DOHH2 (cell line): ENCODE data around the gene GAS6.

Experiments
- H3F3A ChIP-seq: fragments of 200-600 bp; sonication (generic), shearing (Covaris generic); 2 replicates; pipeline ENCODE4 v1.6.0; 2016; ENCODE audit warnings: antibody characterized with exemption, mild to moderate bottlenecking; ENCODE audit not compliant: control insufficient read depth, insufficient read depth
- H3K27ac ChIP-seq: fragments of 200-600 bp; sonication (generic); 2 replicates; pipeline ENCODE4 v1.5.1; 2014; ENCODE audit warnings: low read depth, mild to moderate bottlenecking, low read length, moderate library complexity
- H3K27me3 ChIP-seq: fragments of 200-600 bp; sonication (generic); 2 replicates; pipeline ENCODE4 v1.6.1; 2014; ENCODE audit warnings: mild to moderate bottlenecking, low read length, mixed read lengths; ENCODE audit not compliant: control insufficient read depth
- H3K36me3 ChIP-seq: fragments of 200-600 bp; sonication (generic); 2 replicates; pipeline ENCODE4 v1.6.1; 2014; ENCODE audit warnings: mild to moderate bottlenecking, low read length, moderate library complexity, mixed read lengths; ENCODE audit not compliant: control insufficient read depth
- H3K4me1 ChIP-seq: fragments of 200-600 bp; sonication (generic); 2 replicates; pipeline ENCODE4 v1.6.1; 2014; ENCODE audit warnings: mild to moderate bottlenecking, low read length, mixed read lengths; ENCODE audit not compliant: control insufficient read depth
- H3K4me2 ChIP-seq: fragments of 200-600 bp; sonication (generic); 2 replicates; pipeline ENCODE4 v1.6.0; 2014; ENCODE audit warnings: mild to moderate bottlenecking, low read length, moderate library complexity
- H3K4me3 ChIP-seq: fragments of 200-600 bp; sonication (generic); 2 replicates; pipeline ENCODE4 v1.5.1; 2014; ENCODE audit warnings: mild to moderate bottlenecking, low read length, mixed read lengths
- H3K79me2 ChIP-seq: fragments of 200-600 bp; sonication (generic); 2 replicates; pipeline ENCODE4 v1.6.1; 2014; ENCODE audit warnings: mild to moderate bottlenecking, low read length, mixed read lengths; ENCODE audit not compliant: control insufficient read depth
- H3K9me2 ChIP-seq: fragments of 200-600 bp; sonication (generic); replicated peaks from 2 replicates; pipeline ENCODE4 v1.6.1; 2014; ENCODE audit warnings: mild to moderate bottlenecking, low read length, mixed read lengths; ENCODE audit not compliant: control insufficient read depth
- H3K9me3 ChIP-seq: fragments of 200-600 bp; sonication (generic); 2 replicates; pipeline ENCODE4 v1.6.1; 2014; ENCODE audit warnings: antibody characterized with exemption, low read length, mixed read lengths; ENCODE audit not compliant: control insufficient read depth, insufficient read depth
- H4K20me1 ChIP-seq: fragments of 200-600 bp; sonication (generic); 2 replicates; pipeline ENCODE4 v1.6.0; 2014; ENCODE audit warnings: low read depth, mild to moderate bottlenecking, antibody characterized with exemption, low read length, moderate library complexity; ENCODE audit not compliant: control insufficient read depth, insufficient read depth
- EZH2phosphoT487 ChIP-seq: fragments of 200-600 bp; sonication (generic); IDR thresholded peaks from 2 replicates; pipeline ENCODE4 v1.6.1; 2017; ENCODE audit warnings: borderline replicate concordance, mild to moderate bottlenecking, antibody characterized with exemption, low read length, moderate library complexity, mixed read lengths
- TF ChIP-seq, protein P1 (sequence below): fragments of 200-600 bp; sonication (generic); IDR thresholded peaks from one replicate; pipeline ENCODE4 v1.5.1; 2014; ENCODE audit warnings: antibody characterized with exemption, mild to moderate bottlenecking, low read depth, low read length; ENCODE audit not compliant: poor library complexity, severe bottlenecking

GAS6 gene

GRCh38 chr13:113887700-113888201 is 23.9 kb upstream of the GAS6 start:
- no peak overlapping the region for H3K4me3 ChIP-seq
- peaks cover 4% of the 10 kb centered on the region; the same call in 1 of the 2 replicates for H3K27me3 ChIP-seq
- H3K4me2 ChIP-seq: no peak overlapping the region
- H3K4me1 ChIP-seq: no peaks in the 10 kb centered on the region
- H3K36me3 ChIP-seq: no peaks in the 10 kb centered on the region
- H4K20me1 ChIP-seq: no peaks in the 10 kb centered on the region
- no peaks in the 10 kb centered on the region for H3K79me2 ChIP-seq
- H3K27ac ChIP-seq: no peak overlapping the region
- no peaks in the 10 kb centered on the region for H3K9me3 ChIP-seq
- no peaks in the 10 kb centered on the region for H3F3A ChIP-seq
- H3K9me2 ChIP-seq: no peaks in the 10 kb centered on the region
- TF ChIP-seq, protein P1, sequence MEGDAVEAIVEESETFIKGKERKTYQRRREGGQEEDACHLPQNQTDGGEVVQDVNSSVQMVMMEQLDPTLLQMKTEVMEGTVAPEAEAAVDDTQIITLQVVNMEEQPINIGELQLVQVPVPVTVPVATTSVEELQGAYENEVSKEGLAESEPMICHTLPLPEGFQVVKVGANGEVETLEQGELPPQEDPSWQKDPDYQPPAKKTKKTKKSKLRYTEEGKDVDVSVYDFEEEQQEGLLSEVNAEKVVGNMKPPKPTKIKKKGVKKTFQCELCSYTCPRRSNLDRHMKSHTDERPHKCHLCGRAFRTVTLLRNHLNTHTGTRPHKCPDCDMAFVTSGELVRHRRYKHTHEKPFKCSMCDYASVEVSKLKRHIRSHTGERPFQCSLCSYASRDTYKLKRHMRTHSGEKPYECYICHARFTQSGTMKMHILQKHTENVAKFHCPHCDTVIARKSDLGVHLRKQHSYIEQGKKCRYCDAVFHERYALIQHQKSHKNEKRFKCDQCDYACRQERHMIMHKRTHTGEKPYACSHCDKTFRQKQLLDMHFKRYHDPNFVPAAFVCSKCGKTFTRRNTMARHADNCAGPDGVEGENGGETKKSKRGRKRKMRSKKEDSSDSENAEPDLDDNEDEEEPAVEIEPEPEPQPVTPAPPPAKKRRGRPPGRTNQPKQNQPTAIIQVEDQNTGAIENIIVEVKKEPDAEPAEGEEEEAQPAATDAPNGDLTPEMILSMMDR: no peak
- no peak for TF ChIP-seq EZH2phosphoT487

- Histone ChIP-seq H4K20me1 (no peaks in the 10 kb centered on the region), H3K9me3 (no peaks in the 10 kb centered on the region)
- TF ChIP-seq, protein P1: no peak
- no peak for TF ChIP-seq EZH2phosphoT487
These were observed 22.8 kb upstream of the GAS6 start for GRCh38 chr13:113886561-113887112.

GRCh38 chr13:113884821-113885220 is 20.9 kb upstream of the GAS6 start:
- TF ChIP-seq, protein P1: no peak
- TF ChIP-seq EZH2phosphoT487: no peak
- Histone ChIP-seq H3K27me3 (no peaks in the 10 kb centered on the region), H3K9me3 (no peaks in the 10 kb centered on the region), H4K20me1 (no peaks in the 10 kb centered on the region), H3K27ac (no peak overlapping the region), H3K36me3 (no peaks in the 10 kb centered on the region), H3K4me1 (no peaks in the 10 kb centered on the region), H3K4me3 (no peak overlapping the region), H3K9me2 (no peaks in the 10 kb centered on the region), H3F3A (no peaks in the 10 kb centered on the region), H3K4me2 (no peak overlapping the region), H3K79me2 (no peaks in the 10 kb centered on the region)

More at GRCh38 chr13:113886561-113887112, 22.8 kb upstream of the GAS6 start:
- H3F3A ChIP-seq: no peaks in the 10 kb centered on the region
- H3K4me1 ChIP-seq: no peaks in the 10 kb centered on the region
- H3K27ac ChIP-seq: no peak overlapping the region
- H3K9me2 ChIP-seq: no peaks in the 10 kb centered on the region
- H3K27me3 ChIP-seq: no peaks in the 10 kb centered on the region
- H3K36me3 ChIP-seq: no peaks in the 10 kb centered on the region
- no peaks in the 10 kb centered on the region for H3K79me2 ChIP-seq
- no peak overlapping the region for H3K4me2 ChIP-seq
- H3K4me3 ChIP-seq: no peak overlapping the region
